ENCODE measurements around the gene ZC3H7A.

ZC3H7A gene

GRCh38 chr16:11735787-11736186 lies 61.3 kb downstream of the ZC3H7A start:
- DNase-seq = no peak

GRCh38 chr16:11734653-11735043 lies 62.4 kb downstream of the ZC3H7A start:
- no peak for DNase-seq

- peak; percentile 49 for DNase-seq
Observed at GRCh38 chr16:11734025-11734652, 62.9 kb downstream of the ZC3H7A start.

GRCh38 chr16:11731222-11731621 lies 65.8 kb downstream of the ZC3H7A start:
- no peak for DNase-seq

GRCh38 chr16:11729787-11730186 lies 67.3 kb downstream of the ZC3H7A start:
- DNase-seq = no peak

GRCh38 chr16:11727796-11728543 lies 69.1 kb downstream of the ZC3H7A start:
- DNase-seq = peak; percentile 84

GRCh38 chr16:11726008-11726407 lies 71.0 kb downstream of the ZC3H7A start:
- no peak for DNase-seq

- DNase-seq = no peak
Observed at GRCh38 chr16:11725457-11725856, 71.6 kb downstream of the ZC3H7A start.

- DNase-seq = no peak
Observed at GRCh38 chr16:11722468-11722808, 74.6 kb downstream of the ZC3H7A start.

- DNase-seq = no peak
Observed at GRCh38 chr16:11721781-11722467, 75.1 kb downstream of the ZC3H7A start.

- DNase-seq = no peak
Observed at GRCh38 chr16:11719762-11720161, 77.3 kb downstream of the ZC3H7A start.

- DNase-seq = no peak
Observed at GRCh38 chr16:11719171-11719570, 77.9 kb downstream of the ZC3H7A start.

- no peak for DNase-seq
Observed at GRCh38 chr16:11717811-11718210, 79.2 kb downstream of the ZC3H7A start.

- no peak for DNase-seq
Observed at GRCh38 chr16:11716336-11716735, 80.7 kb downstream of the ZC3H7A start.

- DNase-seq = no peak
Observed at GRCh38 chr16:11715246-11715947, 81.7 kb downstream of the ZC3H7A start.

- no peak for DNase-seq
Observed at GRCh38 chr16:11712122-11712521, 84.9 kb downstream of the ZC3H7A start.

GRCh38 chr16:11711662-11712061 lies 85.4 kb downstream of the ZC3H7A start:
- DNase-seq = no peak

GRCh38 chr16:11708421-11708820 lies 88.6 kb downstream of the ZC3H7A start:
- no peak for DNase-seq

- DNase-seq = no peak
Observed at GRCh38 chr16:11707679-11708197, 89.3 kb downstream of the ZC3H7A start.

- DNase-seq = peak; percentile 21
Observed at GRCh38 chr16:11706180-11706742, 90.8 kb downstream of the ZC3H7A start.

- DNase-seq = peak; percentile 45
Observed at GRCh38 chr16:11705311-11706025, 91.6 kb downstream of the ZC3H7A start.
